SK-N-SH (cell line): ENCODE data around the gene DEFB131B.

Source experiments
- EP300 ChIP-seq, 2 experiments: IDR thresholded peaks; 2 replicates each; pipeline versions ENCODE4 v1.4.0 to v1.6.1; 2012; ENCODE audit warnings: borderline replicate concordance in 1 of 2, low read depth in 1 of 2, low read length in 1 of 2
- JUND ChIP-seq: IDR thresholded peaks from 2 replicates; pipeline ENCODE4 v1.4.0; 2012
- MAX ChIP-seq: IDR thresholded peaks from 2 replicates; pipeline ENCODE4 v1.4.0; 2012; ENCODE audit warnings: low read depth
- PBX3 ChIP-seq: IDR thresholded peaks from 2 replicates; pipeline ENCODE4; 2012
- POLR2AphosphoS5 ChIP-seq: IDR thresholded peaks from 2 replicates; pipeline ENCODE4 v1.6.1; 2012; ENCODE audit warnings: low read depth, low read length
- REST ChIP-seq: IDR thresholded peaks from 2 replicates; pipeline ENCODE4 v1.6.1; 2012; ENCODE audit warnings: mild to moderate bottlenecking, low read depth, low read length, moderate library complexity
- SMC3 ChIP-seq: IDR thresholded peaks from 2 replicates; pipeline ENCODE4 v1.6.1; 2012; ENCODE audit warnings: low read depth, low read length, improper control_type of control experiment
- TCF12 ChIP-seq: IDR thresholded peaks from 2 replicates; pipeline ENCODE4 v1.4.0; 2012
- YY1 ChIP-seq: IDR thresholded peaks from 2 replicates; pipeline ENCODE4 v1.4.0; 2012; ENCODE audit warnings: low read depth, mild to moderate bottlenecking
- TF ChIP-seq, protein P1 (sequence below): fragments of 200-600 bp; sonication (generic); IDR thresholded peaks from 2 replicates; pipeline ENCODE4 v1.6.1; 2017; ENCODE audit warnings: antibody characterized with exemption, mild to moderate bottlenecking, moderate library complexity
- TF ChIP-seq, protein P2 (sequence below): IDR thresholded peaks from 2 replicates; pipeline ENCODE4 v1.4.0; 2012; ENCODE audit warnings: low read depth, borderline replicate concordance

GRCh38 chr11:71930556-71931244, 52.4 kb downstream of the DEFB131B start:
- TF ChIP-seq, protein P1, sequence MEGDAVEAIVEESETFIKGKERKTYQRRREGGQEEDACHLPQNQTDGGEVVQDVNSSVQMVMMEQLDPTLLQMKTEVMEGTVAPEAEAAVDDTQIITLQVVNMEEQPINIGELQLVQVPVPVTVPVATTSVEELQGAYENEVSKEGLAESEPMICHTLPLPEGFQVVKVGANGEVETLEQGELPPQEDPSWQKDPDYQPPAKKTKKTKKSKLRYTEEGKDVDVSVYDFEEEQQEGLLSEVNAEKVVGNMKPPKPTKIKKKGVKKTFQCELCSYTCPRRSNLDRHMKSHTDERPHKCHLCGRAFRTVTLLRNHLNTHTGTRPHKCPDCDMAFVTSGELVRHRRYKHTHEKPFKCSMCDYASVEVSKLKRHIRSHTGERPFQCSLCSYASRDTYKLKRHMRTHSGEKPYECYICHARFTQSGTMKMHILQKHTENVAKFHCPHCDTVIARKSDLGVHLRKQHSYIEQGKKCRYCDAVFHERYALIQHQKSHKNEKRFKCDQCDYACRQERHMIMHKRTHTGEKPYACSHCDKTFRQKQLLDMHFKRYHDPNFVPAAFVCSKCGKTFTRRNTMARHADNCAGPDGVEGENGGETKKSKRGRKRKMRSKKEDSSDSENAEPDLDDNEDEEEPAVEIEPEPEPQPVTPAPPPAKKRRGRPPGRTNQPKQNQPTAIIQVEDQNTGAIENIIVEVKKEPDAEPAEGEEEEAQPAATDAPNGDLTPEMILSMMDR = no peak
- TF ChIP-seq MAX (no peak), JUND (no peak), REST (no peak), PBX3 (no peak), SMC3 (no peak), POLR2AphosphoS5 (no peak), YY1 (no peak), EP300 (IDR thresholded peaks at IDR 0.05; ENCODE audit: borderline replicate concordance in 1 of 2, low read depth in 1 of 2, low read length in 1 of 2) (no peak), TCF12 (no peak)
- TF ChIP-seq, protein P2, sequence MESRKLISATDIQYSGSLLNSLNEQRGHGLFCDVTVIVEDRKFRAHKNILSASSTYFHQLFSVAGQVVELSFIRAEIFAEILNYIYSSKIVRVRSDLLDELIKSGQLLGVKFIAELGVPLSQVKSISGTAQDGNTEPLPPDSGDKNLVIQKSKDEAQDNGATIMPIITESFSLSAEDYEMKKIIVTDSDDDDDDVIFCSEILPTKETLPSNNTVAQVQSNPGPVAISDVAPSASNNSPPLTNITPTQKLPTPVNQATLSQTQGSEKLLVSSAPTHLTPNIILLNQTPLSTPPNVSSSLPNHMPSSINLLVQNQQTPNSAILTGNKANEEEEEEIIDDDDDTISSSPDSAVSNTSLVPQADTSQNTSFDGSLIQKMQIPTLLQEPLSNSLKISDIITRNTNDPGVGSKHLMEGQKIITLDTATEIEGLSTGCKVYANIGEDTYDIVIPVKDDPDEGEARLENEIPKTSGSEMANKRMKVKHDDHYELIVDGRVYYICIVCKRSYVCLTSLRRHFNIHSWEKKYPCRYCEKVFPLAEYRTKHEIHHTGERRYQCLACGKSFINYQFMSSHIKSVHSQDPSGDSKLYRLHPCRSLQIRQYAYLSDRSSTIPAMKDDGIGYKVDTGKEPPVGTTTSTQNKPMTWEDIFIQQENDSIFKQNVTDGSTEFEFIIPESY = no peak
